Thoracic aorta (tissue), 2 donors: ENCODE measurements around the gene HDGFL2. TPM values are rescaled to one million over a fixed set of nuclear protein-coding genes. Genes with fewer than 3 reads are reported as not detected.
"Not testable (repeated sequence)": the region's sequence is repeated elsewhere in the genome, so short reads cannot be mapped to it uniquely, and the experiment has no call there.

Source experiments
- ATAC-seq: fragments of 150-250 bp; one replicate; pipeline ENCODE4 v1.8.0; 2017; ENCODE audit warnings: low read depth; ENCODE audit not compliant: insufficient number of reproducible peaks, low FRiP score
- DNase-seq: peaks from one replicate; pipeline ENCODE4 v3.0.0-alpha.2; 2020; ENCODE audit warnings: low spot score
- H3K27ac ChIP-seq, 2 donors: fragments of 200-600 bp; sonication (generic); 1 replicate in 1 of 2; 2 replicates in 1 of 2; pipeline ENCODE4 v1.5.1; 2016; ENCODE audit warnings: mild to moderate bottlenecking in 2 of 2, moderate library complexity in 2 of 2
- H3K27me3 ChIP-seq: fragments of 200-600 bp; sonication (generic); replicated peaks from 2 replicates; pipeline ENCODE4 v1.6.0; 2016; ENCODE audit warnings: mild to moderate bottlenecking; ENCODE audit not compliant: insufficient read depth
- H3K36me3 ChIP-seq: fragments of 200-600 bp; sonication (generic); one replicate; pipeline ENCODE4 v1.5.1; 2016
- H3K4me1 ChIP-seq, 2 donors: fragments of 200-600 bp; sonication (generic); 1 replicate in 1 of 2; 2 replicates in 1 of 2; pipeline versions ENCODE4 v1.5.1 to v1.6.0; 2016; ENCODE audit warnings: low read depth in 2 of 2, mild to moderate bottlenecking in 1 of 2; ENCODE audit not compliant: control insufficient read depth in 1 of 2
- H3K4me3 ChIP-seq: fragments of 200-600 bp; sonication (generic); 2 replicates; pipeline ENCODE4 v1.5.1; 2016; ENCODE audit warnings: mild to moderate bottlenecking
- H3K9me3 ChIP-seq: fragments of 200-600 bp; sonication (generic); 2 replicates; pipeline ENCODE4 v1.5.1; 2016
- CTCF ChIP-seq: fragments of 200-600 bp; sonication (generic); IDR thresholded peaks from one replicate; pipeline ENCODE4 v1.5.1; 2019; ENCODE audit warnings: antibody characterized with exemption
- total RNA-seq, 2 donors: library from RNA; depleted of rRNA; stranded (reverse); fragments of >200 nt; gene quantifications; one replicate each; pipeline versions ENCODE4 v1.1.0 to v1.2.3, GENCODE V29; 2016

Gene HDGFL2
- total RNA-seq, 2 donors from 2014 or later: 22.7 to 40.3 TPM

- no peaks in the 10 kb centered on the region for H3K27me3 ChIP-seq
- DNase-seq (no peak), ATAC-seq (no peak)
- no peak for TF ChIP-seq CTCF
- H3K9me3 ChIP-seq: no peaks in the 10 kb centered on the region
- H3K4me3 ChIP-seq: no peak overlapping the region
- H3K4me1 ChIP-seq: peaks cover 0 to 18% of the 10 kb centered on the region in 2 donors
- H3K27ac ChIP-seq: no peak overlapping the region
- no peaks in the 10 kb centered on the region for H3K36me3 ChIP-seq
Observed at GRCh38 chr19:4522291-4523002, 50.4 kb downstream of the HDGFL2 start.

- Histone ChIP-seq H3K9me3 (no peaks in the 10 kb centered on the region), H3K27ac (no peak overlapping the region), H3K36me3 (no peaks in the 10 kb centered on the region), H3K4me1 (peaks cover 0 to 8% of the 10 kb centered on the region in 2 donors), H3K27me3 (no peaks in the 10 kb centered on the region), H3K4me3 (no peak overlapping the region)
- TF ChIP-seq CTCF: peak; percentile 41
- DNase-seq (no peak), ATAC-seq (no peak)
Observed at GRCh38 chr19:4523306-4524110, 51.4 kb downstream of the HDGFL2 start.

GRCh38 chr19:4524808-4525562 is 52.9 kb downstream of the HDGFL2 start:
- Histone ChIP-seq H3K27ac (no peak overlapping the region), H3K36me3 (no peaks in the 10 kb centered on the region), H3K9me3 (no peaks in the 10 kb centered on the region), H3K4me1 (no peaks in the 10 kb centered on the region), H3K4me3 (no peak overlapping the region), H3K27me3 (no peaks in the 10 kb centered on the region)
- DNase-seq: no peak
- ATAC-seq: no peak
- peak; percentile 71 for TF ChIP-seq CTCF

GRCh38 chr19:4525563-4526002 is 53.5 kb downstream of the HDGFL2 start:
- no peak overlapping the region for H3K27ac ChIP-seq
- no peak for ATAC-seq
- H3K4me3 ChIP-seq: no peak overlapping the region
- no peaks in the 10 kb centered on the region for H3K36me3 ChIP-seq
- H3K27me3 ChIP-seq: no peaks in the 10 kb centered on the region
- H3K4me1 ChIP-seq: no peaks in the 10 kb centered on the region
- DNase-seq: no peak
- TF ChIP-seq CTCF: no peak
- H3K9me3 ChIP-seq: no peaks in the 10 kb centered on the region

- not testable (repeated sequence) for ATAC-seq, H3K4me1 ChIP-seq, H3K9me3 ChIP-seq, H3K27me3 ChIP-seq, DNase-seq, H3K36me3 ChIP-seq, H3K4me3 ChIP-seq, H3K27ac ChIP-seq
Observed at GRCh38 chr19:4527377-4527776, 55.3 kb downstream of the HDGFL2 start.
